Endothelial cell of umbilical vein (primary cell): ENCODE measurements around the gene MC1R. TPM values are rescaled to one million over a fixed set of nuclear protein-coding genes. Genes with fewer than 3 reads are reported as not detected.

Source experiments
- BruUV-seq: library from RNA; stranded (reverse); fragments of 400-500 nt; replicated peaks from 2 replicates; lab custom pipeline; 2021; lab: Mats Ljungman, UMichigan
- CTCF ChIA-PET: fragments of 300-600, 350-600 bp; sonication (Branson Sonifier 250); formaldehyde crosslinking; loops from one replicate; lab custom pipeline; 2021; ENCODE audit warnings: antibody characterized with exemption, inconsistent platforms; lab: Charles Lee
- POLR2A ChIA-PET: fragments of 300-600, 350-600 bp; sonication (Branson Sonifier 250); formaldehyde crosslinking; loops from one replicate; lab custom pipeline; 2021; ENCODE audit warnings: antibody characterized with exemption, inconsistent platforms; lab: Charles Lee
- DNase-seq: peaks from one replicate; pipeline ENCODE4 v3.0.0-alpha.2; 2011; ENCODE audit warnings: low read depth, low spot score
- FAIRE-seq: peaks from 2 replicates; lab custom pipeline; 2011; peaks lifted over from hg19 to GRCh38; lab: Jason Lieb, UNC
- H2AFZ ChIP-seq: 2 replicates; pipeline ENCODE4 v1.6.0; 2012; ENCODE audit warnings: low read depth, low read length, control low read depth, inconsistent platforms
- H3K27ac ChIP-seq: 2 replicates; pipeline ENCODE4 v1.5.1; 2011; ENCODE audit warnings: low read depth, mild to moderate bottlenecking, control low read depth, low read length, moderate library complexity; ENCODE audit not compliant: insufficient read depth
- H3K27me3 ChIP-seq, 2 experiments: 2 replicates each; pipeline versions ENCODE4 v1.6.0 to v1.6.1; 2011; ENCODE audit warnings: low read length in 2 of 2, mixed read lengths in 1 of 2; ENCODE audit not compliant: control insufficient read depth in 2 of 2, insufficient read depth in 2 of 2
- H3K36me3 ChIP-seq, 2 experiments: 2 replicates in 1 of 2; 3 replicates in 1 of 2; pipeline ENCODE4 v1.5.1; 2011; ENCODE audit warnings: low read length in 2 of 2, mild to moderate bottlenecking in 1 of 2, moderate library complexity in 1 of 2; ENCODE audit not compliant: control insufficient read depth in 2 of 2, insufficient read depth in 2 of 2; ENCODE audit errors: extremely low read depth in 1 of 2
- H3K4me1 ChIP-seq: 3 replicates; pipeline ENCODE4 v1.5.1; 2011; ENCODE audit warnings: mild to moderate bottlenecking, low read length; ENCODE audit not compliant: control insufficient read depth, insufficient read depth; ENCODE audit errors: extremely low read depth
- H3K4me2 ChIP-seq: 2 replicates; pipeline ENCODE4 v1.6.1; 2011; ENCODE audit warnings: low read length, control low read depth, mixed read lengths; ENCODE audit not compliant: insufficient read depth
- H3K4me3 ChIP-seq, 3 experiments: fragments of 200-600 bp in 1 of 3; sonication (generic), shearing (Covaris generic) in 1 of 3; replicated peaks in 1 of 3; 2 replicates each; pipeline ENCODE4 v1.5.1; 2011 to 2016; ENCODE audit warnings: control low read depth in 3 of 3, low read length in 3 of 3, mild to moderate bottlenecking in 2 of 3, inconsistent platforms in 1 of 3, low read depth in 1 of 3, moderate library complexity in 1 of 3; ENCODE audit not compliant: insufficient read depth in 1 of 3
- H3K79me2 ChIP-seq: 2 replicates; pipeline ENCODE4 v1.6.0; 2012; ENCODE audit warnings: low read length, inconsistent platforms; ENCODE audit not compliant: control insufficient read depth, insufficient read depth
- H3K9ac ChIP-seq: replicated peaks from 2 replicates; pipeline ENCODE3; 2011; ENCODE audit warnings: low read length, control low read depth; ENCODE audit not compliant: insufficient read depth; ENCODE audit errors: extremely low read depth
- H3K9me1 ChIP-seq: replicated peaks from 3 replicates; pipeline ENCODE4 v1.6.0; 2011; ENCODE audit warnings: mild to moderate bottlenecking, low read length; ENCODE audit not compliant: control insufficient read depth, insufficient read depth; ENCODE audit errors: extremely low read depth
- H3K9me3 ChIP-seq: replicated peaks from 2 replicates; pipeline ENCODE4 v1.5.1; 2012; ENCODE audit warnings: low read length, inconsistent platforms; ENCODE audit not compliant: control insufficient read depth, insufficient read depth
- H4K20me1 ChIP-seq: replicated peaks from 2 replicates; pipeline ENCODE3; 2011; ENCODE audit warnings: mild to moderate bottlenecking, low read length; ENCODE audit not compliant: control insufficient read depth, insufficient read depth; ENCODE audit errors: extremely low read depth
- CTCF ChIP-seq, 2 donors: IDR thresholded peaks; 1 replicate in 1 of 2; 2 replicates in 1 of 2; pipeline ENCODE4 v1.5.1; 2011; ENCODE audit warnings: low read length in 2 of 2, mild to moderate bottlenecking in 2 of 2, moderate library complexity in 2 of 2, control low read depth in 1 of 2, inconsistent platforms in 1 of 2, low read depth in 1 of 2; ENCODE audit not compliant: insufficient read depth in 1 of 2; ENCODE audit errors: extremely low read depth in 1 of 2
- EZH2 ChIP-seq: IDR thresholded peaks from 2 replicates; pipeline ENCODE4 v1.6.1; 2012; ENCODE audit warnings: borderline replicate concordance, low read depth, mild to moderate bottlenecking, moderate library complexity, low read length, inconsistent platforms; ENCODE audit not compliant: severe bottlenecking
- FOS ChIP-seq: IDR thresholded peaks from 2 replicates; pipeline ENCODE4 v1.6.1; 2011; ENCODE audit warnings: mild to moderate bottlenecking, low read length, moderate library complexity, borderline replicate concordance; ENCODE audit not compliant: insufficient read depth
- GATA2 ChIP-seq: IDR thresholded peaks from 2 replicates; pipeline ENCODE4 v1.7.0; 2011; ENCODE audit warnings: low read depth, mild to moderate bottlenecking, moderate library complexity, mixed read lengths, low read length; ENCODE audit not compliant: insufficient read length, insufficient read depth
- JUN ChIP-seq: IDR thresholded peaks from 2 replicates; pipeline ENCODE4 v1.6.1; 2011; ENCODE audit warnings: borderline replicate concordance, low read depth; ENCODE audit not compliant: insufficient read length, insufficient read depth
- MAX ChIP-seq: IDR thresholded peaks from 2 replicates; pipeline ENCODE4 v1.6.1; 2011; ENCODE audit not compliant: insufficient read depth, insufficient read length
- MYC ChIP-seq: IDR thresholded peaks from one replicate; pipeline ENCODE4 v1.6.1; 2011; ENCODE audit warnings: mild to moderate bottlenecking, low read depth, low read length
- POLR2A ChIP-seq: IDR thresholded peaks from 2 replicates; pipeline ENCODE4 v1.6.1; 2012; ENCODE audit warnings: low read depth, mild to moderate bottlenecking, control low read depth, low read length
- POLR2AphosphoS5 ChIP-seq: IDR thresholded peaks from 2 replicates; pipeline ENCODE4 v1.6.1; 2012; ENCODE audit warnings: low read depth, mild to moderate bottlenecking, control low read depth, low read length, moderate library complexity; ENCODE audit not compliant: insufficient read depth
- dilution Hi-C: fragments of 300-500 bp; cut with MboI; formaldehyde crosslinking; loops from one replicate; pipeline ENCODE4 v1.15.0; 2019; ENCODE audit warnings: low sequenced_read_pairs; ENCODE audit not compliant: extremely low pct_ligation_motif_present
- intact Hi-C: fragments of 100-400 bp; cut with micrococcal nuclease; formaldehyde crosslinking; loops from one replicate; pipeline ENCODE4 v1.10.0; 2022
- polyA plus RNA-seq, 4 experiments: library from polyadenylated mRNA; depleted of rRNA in 3 of 4; stranded (reverse) in 3 of 4; unstranded in 1 of 4; fragments of >200 nt; gene quantifications; 2 replicates each; pipeline versions ENCODE4 v1.2.1 to v1.2.3, GENCODE V29; 2011 to 2012; ENCODE audit warnings: missing spikeins in 1 of 4
- total RNA-seq: library from RNA; stranded (reverse); gene quantifications from 2 replicates; pipeline ENCODE4 v1.2.3, GENCODE V29; 2021

MC1R gene
- total and polyA plus RNA-seq, 2 donors (not counting 3 experiments of a cell fraction or from before 2014, with no cell fraction given): 4.0 to 4.9 TPM

- FAIRE-seq (no peak), DNase-seq (no peak)
- no peak for TF ChIP-seq MYC
- TF ChIP-seq POLR2AphosphoS5: no peak
- TF ChIP-seq EZH2: no peak
- TF ChIP-seq POLR2A: no peak
- no peak for TF ChIP-seq MAX
- TF ChIP-seq CTCF (IDR thresholded peaks at IDR 0.05; ENCODE audit: extremely low read depth in 1 of 2, insufficient read depth in 1 of 2, low read depth in 1 of 2, low read length in 2 of 2): no peak
- TF ChIP-seq JUN: no peak
- no peak for TF ChIP-seq GATA2
- TF ChIP-seq FOS: no peak
- dilution Hi-C loops (no loop called here), intact Hi-C loops (no loop called here)
- H3K36me3 ChIP-seq: peaks cover 15 to 31% of the 10 kb centered on the region in 2 experiments
- peaks cover 5% of the 10 kb centered on the region for H3K79me2 ChIP-seq
- H3K9me3 ChIP-seq: no peaks in the 10 kb centered on the region
- peaks cover 4% of the 10 kb centered on the region for H4K20me1 ChIP-seq
- H3K9me1 ChIP-seq: no peaks in the 10 kb centered on the region
- H2AFZ ChIP-seq: no peak overlapping the region
- H3K27me3 ChIP-seq: no peaks in the 10 kb centered on the region
- H3K9ac ChIP-seq: no peak overlapping the region
- no peaks in the 10 kb centered on the region for H3K4me1 ChIP-seq
- no peak overlapping the region for H3K4me3 ChIP-seq
- ChIA-PET CTCF (no interaction called here), POLR2A (interaction anchor here (0.9 kb wide), 1 partner anchor 9 kb away, joined by 3 read pairs; no protein-coding TSS in a partner anchor)
- H3K27ac ChIP-seq: no peak overlapping the region
- no peak overlapping the region for H3K4me2 ChIP-seq
- BruUV-seq: no TSS peak
Measured at GRCh38 chr16:89931305-89931896, 12.7 kb downstream of the MC1R start.
